HG02970 (cell line): ENCODE measurements around the gene SGF29.
"Not testable (repeated sequence)": the region's sequence is repeated elsewhere in the genome, so short reads cannot be mapped to it uniquely, and the experiment has no call there.

ENCODE experiments used
- ATAC-seq: cut with Tn5 transposase; IDR thresholded peaks from one replicate; pipeline ENCODE4 v1.9.1; 2021; ENCODE audit warnings: mild to moderate bottlenecking, moderate library complexity, moderate number of reproducible peaks; ENCODE audit not compliant: unreplicated experiment, low FRiP score

SGF29 gene

GRCh38 chr16:28608867-28609596 lies 55.3 kb downstream of the SGF29 start:
- ATAC-seq, result not testable (repeated sequence)

GRCh38 chr16:28609631-28610594 lies 56.2 kb downstream of the SGF29 start, which contains the start of gene SULT1A1:
Gene SULT1A1 (minus strand): TSS chr16:28610044. CDS start chr16:28608855, 1,189 bp downstream.
- no peak for ATAC-seq

DNA sequence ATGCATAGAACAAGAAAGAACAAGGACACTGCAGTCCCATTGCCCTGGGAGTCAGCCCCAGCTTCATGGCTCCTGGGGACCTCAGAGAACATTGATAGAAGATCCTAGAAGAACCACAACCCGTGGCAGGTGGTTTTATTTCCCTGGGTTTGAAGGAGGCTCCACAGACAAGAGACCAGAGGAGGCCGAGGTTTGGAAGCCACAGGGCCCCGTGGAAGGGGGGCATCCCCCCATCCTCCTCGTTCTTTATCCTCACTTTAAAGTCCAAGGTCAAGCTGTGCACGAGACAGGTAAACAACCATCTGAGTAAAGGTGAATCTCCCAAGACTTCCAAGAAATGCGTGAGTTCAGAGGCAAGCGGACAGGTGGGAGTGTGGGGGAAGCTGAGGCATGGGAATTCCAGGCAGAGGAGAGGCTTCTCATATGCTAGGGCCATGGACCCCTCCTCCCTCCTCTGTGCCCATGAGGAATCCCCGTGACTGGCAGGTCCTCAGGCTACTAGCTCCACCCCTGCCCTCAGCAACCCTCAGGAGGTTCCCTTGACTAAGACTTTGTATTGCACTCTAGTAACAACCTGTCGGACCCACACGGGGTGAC lies 57.0 kb downstream of the SGF29 start:
- ATAC-seq, result no peak

GRCh38 chr16:28612359-28613280 lies 58.9 kb downstream of the SGF29 start:
- not testable (repeated sequence) for ATAC-seq

DNA sequence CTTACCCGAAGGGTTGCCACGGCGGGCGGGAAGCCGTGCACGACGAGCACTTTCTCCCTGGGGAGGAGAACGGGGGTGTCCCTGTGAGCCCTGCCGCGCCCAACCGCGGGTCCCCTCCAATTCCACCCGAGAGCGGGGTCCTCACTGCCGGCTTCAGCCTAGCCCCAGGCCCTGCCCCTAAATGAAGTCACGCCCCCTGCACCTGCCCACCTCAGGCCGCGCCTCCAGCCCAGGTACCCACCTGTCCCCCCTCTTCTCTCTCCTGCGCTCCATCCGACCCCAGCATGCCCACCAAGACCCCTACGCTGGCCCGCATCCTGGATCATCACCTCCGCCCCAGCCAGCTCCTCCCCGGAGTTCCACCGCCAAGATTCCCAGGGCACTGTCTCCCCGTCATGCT lies 60.2 kb downstream of the SGF29 start:
- not testable (repeated sequence) for ATAC-seq

- ATAC-seq, result not testable (repeated sequence)
Measured at GRCh38 chr16:28614561-28614960, 60.8 kb downstream of the SGF29 start.

- not testable (repeated sequence) for ATAC-seq
Measured at GRCh38 chr16:28615486-28616223, 61.9 kb downstream of the SGF29 start.

DNA sequence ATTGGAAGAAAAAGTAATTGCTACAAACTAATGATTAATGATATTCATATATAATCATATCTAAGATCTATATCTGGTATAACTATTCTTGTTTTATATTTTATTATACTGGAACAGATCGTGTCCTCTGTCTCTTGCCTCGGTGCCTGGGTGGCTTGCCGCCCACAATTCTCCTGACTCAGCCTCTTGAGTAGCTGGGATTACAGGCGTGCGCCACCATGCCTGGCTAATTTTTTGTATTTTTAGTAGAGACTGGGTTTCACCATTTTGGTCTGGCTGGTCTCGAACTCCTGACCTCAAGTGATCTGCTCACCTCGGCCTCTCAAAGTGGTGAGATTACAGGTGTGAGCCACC lies 62.5 kb downstream of the SGF29 start:
- ATAC-seq, result not testable (repeated sequence)

DNA sequence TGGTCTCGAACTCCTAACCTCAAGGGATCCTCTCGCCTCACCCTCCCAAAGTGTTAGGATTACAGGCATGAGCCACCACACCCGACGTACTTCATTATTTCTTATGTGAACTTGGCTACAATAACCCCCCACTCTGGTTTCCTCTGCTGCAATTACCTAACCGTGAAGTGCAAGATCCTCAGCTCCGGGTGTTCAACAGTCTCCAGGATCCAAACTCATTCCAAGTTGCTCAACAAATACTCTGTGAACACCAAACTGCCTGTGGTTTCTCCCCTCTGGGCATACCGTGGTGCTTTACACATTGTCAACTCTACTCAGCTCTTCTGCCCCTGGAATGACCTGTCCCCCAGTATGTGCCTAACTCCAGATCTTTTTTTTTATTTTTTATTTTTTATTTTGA lies 62.9 kb downstream of the SGF29 start:
- no peak for ATAC-seq

DNA sequence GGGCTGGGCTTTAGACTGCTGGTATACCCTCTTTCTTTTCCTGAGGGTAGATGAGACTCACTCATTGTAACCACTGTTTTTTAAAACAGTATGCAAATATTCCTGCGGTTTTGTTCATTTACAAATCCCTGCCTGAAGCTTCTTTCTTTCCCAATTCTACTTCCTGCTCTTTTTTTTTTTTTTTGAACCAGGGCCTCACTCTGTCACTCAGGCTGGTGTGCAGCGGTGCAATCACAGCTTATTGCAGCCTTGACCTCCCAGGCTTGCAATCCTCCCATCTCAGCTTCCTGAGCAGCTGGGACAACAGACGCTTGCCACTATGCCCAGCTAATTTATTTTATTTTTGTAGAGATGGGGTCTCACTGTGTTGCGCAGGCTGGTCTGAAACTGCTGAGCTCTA lies 64.2 kb downstream of the SGF29 start:
- ATAC-seq, result no peak

DNA sequence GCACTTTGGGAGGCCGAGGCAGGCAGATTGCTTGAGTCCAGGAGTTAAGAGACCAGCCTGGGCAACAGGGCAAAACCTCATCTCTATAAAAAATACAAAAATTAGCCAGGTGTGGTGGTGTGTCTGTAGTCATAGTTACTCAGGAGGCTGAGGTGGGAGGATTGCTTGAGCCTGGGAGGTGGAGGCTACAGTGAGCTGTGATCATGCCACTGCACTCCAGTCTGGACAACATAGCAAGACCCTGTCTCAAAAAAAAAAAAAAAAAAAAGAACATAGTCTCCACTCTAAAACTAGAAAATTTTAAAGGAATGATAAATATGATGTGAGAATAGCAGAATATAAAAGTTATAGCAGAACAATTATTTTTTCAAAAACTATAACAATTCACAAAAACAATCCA lies 66.6 kb downstream of the SGF29 start:
- ATAC-seq, result not testable (repeated sequence)

GRCh38 chr16:28621481-28622155 lies 67.9 kb downstream of the SGF29 start:
- ATAC-seq, result no peak

GRCh38 chr16:28622532-28623171 lies 68.9 kb downstream of the SGF29 start:
- not testable (repeated sequence) for ATAC-seq

- no peak for ATAC-seq
Measured at GRCh38 chr16:28623172-28623711, 69.5 kb downstream of the SGF29 start.

DNA sequence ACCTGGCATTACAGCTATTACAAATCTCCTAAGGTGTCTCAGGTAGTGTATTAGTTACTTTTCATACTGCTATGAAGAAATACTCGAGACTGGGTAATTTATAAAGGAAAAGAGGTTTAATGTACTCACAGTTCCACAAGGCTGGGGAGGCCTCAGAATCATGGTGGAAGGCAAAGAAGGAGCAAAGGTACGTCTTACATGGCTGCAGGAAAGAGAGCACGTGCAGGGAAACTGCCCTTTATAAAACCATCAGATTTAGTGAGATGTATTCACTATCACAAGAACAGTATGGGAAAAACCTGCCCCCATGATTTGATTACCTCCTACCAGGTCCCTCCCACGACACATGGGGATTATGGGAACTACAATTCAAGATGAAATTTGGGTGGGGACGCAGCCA lies 77.2 kb downstream of the SGF29 start:
- not testable (repeated sequence) for ATAC-seq

DNA sequence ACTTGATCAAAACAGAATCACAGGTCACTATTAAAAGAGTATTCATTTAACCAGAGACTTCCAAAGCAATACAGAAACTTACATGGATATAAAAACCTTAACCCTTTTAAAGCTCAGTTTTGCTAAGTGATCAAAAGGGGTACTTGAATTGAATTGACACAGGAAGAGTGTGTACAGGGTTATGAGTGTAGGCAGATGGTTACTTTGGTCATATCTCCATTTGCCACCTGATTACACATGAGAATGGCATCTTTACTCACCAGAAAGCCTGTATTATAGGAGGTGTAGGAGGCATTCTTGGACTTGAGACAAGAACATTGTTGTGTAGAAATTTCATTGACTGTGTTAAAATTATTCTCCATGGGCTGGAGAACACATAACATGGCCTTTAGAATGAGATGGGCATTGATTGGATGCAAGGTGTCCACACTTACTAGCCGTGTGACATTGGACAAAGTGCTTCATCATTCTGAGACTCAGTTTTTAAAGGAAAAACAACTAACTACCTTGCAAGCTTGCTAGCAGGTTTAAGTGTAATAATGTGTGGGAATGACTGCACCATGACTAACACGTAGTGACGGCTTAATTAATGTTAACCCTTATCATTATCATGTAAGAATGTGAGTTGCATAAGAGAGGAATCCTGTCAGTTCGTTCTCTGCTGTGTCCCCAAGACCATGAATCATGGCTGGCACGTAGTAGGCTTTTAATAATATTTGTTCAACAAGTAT lies 82.5 kb downstream of the SGF29 start:
- ATAC-seq, result not testable (repeated sequence)

- ATAC-seq, result not testable (repeated sequence)
Measured at GRCh38 chr16:28637765-28638164, 84.0 kb downstream of the SGF29 start, which contains the start of gene NPIPB8. Gene NPIPB8 (plus strand): TSS chr16:28638065. CDS start chr16:28638361, 296 bp downstream.
